Pons (tissue), 1 donor: Measurements from ENCODE around the gene ZCCHC13.
"Not testable (repeated sequence)": the region's sequence is repeated elsewhere in the genome, so short reads cannot be mapped to it uniquely, and the experiment has no call there.

Source experiments
- DNase-seq: peaks from one replicate; pipeline ENCODE4 v3.0.0-alpha.2; 2016; ENCODE audit warnings: low spot score

Gene ZCCHC13

DNA sequence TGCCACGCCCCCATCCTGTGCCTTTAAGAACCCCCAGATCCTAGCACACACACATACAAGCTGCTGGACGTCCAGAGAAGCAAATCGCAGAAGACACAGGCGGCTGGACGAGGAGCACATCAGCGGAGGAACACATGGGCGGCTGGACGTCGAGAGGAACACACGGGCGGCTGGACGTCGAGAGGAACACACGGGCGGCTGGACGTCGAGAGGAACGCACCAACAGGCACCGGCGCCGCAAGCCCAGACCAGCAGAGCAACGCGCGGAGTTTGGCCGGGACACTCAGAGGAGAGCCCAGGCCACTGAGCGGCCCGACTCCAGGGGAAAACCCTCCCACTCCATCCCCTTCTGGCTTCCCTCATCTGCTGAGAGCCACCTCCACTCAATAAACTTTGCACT is 17.2 kb downstream of the ZCCHC13 start:
- DNase-seq, result no peak

DNA sequence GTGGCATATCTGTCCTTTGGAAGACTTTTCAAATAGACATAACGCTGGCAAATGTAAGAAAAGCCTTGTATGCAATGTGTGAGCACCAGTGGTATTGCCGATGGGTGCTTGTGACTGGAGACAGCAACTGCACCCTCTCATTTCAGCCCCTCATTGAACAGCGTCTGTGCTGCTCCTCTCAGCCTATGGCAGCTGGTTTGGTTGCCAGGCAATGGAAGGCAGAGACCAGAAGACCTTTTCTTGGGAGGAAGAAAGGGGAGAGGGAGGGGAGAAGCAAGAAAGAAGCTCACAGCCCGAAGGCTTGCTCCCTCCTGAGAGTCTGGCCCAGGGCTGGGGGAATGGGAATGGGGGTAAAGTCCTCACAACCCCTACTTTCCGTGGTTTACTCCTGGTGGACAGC is 20.2 kb downstream of the ZCCHC13 start:
- no peak for DNase-seq

DNA sequence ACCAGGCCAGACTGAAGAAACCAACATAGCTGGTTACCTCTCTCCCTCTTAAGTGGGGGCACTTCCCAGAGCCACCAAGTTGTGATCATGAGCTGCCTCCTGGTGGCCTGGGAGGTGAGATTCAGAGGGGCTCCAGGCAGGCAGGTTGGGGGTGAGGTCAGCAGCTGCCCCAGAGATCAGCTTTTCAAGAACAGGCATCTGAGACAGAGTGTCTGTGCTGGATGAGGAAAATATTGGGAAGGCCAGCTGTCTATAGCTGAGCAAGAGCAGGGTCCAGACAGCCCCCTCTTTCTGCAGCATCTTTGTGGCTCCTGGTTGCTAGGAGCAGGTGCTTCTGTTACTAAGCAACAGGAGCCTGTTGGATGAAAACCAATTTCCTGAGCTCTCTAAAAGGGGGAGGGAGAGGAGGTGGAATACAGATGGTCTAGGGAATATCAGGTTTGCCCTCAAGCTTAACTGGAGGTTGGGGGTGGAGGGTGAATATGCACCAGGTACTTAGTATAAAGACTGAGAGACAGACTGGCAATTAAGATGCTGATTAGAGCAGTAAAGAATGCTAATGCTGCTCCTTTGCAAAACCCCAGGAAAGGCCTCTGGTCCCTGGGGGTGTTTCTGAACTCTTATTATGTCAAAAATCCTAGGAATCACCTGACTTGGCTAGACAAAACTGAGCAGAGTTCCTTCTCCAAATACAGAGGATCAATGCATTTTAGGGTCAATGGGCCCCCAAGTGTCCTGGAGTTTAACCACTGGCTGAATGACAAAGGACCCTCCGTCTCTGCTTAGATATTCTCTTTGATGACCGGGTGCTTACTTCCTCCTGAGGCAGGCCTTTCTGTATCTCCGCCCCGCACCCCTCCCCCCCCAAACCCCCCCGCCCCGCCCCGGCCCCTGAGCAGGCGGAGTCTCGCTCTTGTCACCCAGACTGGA is 21.4 kb downstream of the ZCCHC13 start:
- no peak for DNase-seq

DNA sequence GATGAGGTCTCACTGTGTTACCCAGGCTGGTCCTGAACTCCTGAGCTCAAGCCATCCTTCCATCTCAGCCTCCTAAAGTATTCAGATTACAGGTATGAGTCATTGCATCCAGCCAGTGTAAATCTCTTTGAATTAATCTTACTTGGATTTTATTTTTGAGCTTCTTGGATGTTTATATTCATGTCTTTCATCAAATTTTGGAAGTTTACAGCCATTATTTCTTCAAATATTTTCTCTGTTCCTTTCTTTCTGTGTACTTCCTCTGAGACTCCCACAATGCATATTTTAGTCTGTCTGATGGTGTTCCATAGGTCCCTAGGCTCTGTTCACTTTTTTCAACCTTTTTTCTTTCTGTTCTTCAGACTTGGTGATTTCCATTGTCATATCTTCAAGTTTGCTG is 34.9 kb downstream of the ZCCHC13 start:
- no peak for DNase-seq

DNA sequence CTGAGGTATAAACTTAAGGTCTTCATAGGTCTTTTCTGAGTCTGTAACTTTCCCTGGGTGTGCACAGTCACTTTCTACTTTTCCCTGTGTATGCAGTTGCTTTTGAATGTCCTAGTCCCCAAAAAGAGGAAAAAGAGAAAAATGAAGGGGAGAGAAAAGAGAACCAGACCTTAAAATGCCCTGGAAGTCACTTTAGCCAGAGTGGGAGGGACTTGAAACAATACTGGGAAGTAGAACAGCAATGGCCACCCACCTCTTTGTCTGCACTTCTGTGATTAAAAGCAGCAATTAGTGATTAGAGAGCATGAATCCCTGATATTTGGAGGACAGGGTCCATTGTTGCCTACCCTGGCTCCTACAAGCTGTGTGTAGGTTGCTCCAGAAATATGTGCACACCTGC is 36.1 kb downstream of the ZCCHC13 start:
- no peak for DNase-seq

DNA sequence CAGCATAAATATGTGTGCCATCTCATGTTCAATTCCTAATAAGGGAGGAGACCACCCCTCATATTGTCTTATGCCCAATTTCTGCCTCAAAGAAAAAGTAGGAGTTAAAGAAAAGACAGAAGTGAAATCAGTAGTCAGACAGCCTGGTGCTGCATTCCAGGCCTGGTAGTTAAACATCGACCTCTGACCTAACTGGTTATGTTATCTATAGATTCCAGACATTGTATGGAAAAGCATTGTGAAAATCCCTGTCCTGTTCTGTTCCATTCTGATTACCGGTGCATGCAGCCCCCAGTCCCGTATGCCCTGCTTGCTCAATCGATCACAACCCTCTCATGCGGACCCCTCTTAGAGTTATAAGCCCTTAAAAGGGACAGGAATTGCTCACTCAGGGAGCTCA is 38.2 kb downstream of the ZCCHC13 start:
- DNase-seq, result not testable (repeated sequence)

DNA sequence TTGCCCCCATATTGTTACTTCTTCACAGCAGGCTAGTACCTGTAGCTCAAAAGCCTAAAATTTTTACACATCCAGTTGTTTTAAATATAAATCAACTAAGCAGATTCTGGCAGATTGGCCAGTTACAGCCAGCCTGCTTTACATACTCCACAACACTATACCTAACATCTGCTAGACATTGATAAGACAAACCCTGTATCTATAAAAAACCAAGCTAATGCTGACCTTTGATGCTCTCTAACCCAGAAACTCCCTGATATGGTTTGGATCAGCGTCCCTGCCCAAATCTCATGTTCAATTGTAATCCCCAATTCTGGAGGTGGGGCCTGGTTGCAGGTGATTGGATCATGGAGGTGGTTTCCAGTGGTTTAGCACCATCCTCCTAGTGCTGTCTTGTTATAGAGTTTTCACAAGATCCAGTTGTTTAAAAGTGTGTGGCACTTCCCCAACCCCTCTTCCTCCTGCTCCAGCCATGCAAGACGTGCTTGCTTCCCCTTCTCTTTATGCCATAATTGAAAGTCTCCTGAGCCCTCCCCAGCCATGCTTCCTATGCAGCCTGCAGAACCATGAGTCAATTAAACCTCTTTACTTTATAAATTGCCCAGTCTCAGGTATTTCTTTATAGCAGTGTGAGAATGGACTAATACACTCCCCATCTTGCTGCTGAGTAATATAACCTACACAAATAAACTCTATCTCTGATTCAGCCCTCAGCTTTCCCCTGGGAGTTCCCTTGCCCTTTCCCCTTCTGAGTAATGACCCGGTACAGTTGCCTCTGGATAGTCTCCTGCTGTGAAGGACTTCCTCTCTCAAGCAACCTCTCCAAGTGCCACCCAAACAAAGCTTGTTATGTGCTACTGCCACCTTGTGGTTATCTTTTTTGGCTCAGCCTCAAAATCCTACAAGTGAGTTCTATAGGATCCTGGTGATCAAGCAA is 39.6 kb downstream of the ZCCHC13 start:
- DNase-seq, result peak; percentile 76

DNA sequence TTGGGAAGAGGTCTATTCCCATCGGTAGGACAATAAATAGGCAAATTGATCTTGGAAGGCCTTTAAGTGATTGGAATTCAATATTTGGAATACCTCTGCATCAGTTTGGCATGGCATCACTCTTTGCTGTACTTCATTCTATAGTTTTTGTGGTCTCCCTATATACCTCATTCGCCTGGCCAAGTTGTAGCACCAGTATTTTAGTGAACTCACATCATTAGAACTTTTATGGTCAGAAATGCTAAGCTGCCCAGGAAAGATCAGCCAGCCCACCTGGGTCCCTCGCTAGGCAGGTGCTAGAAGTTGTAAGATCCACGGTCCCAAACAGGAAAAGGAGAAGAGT is 40.3 kb downstream of the ZCCHC13 start:
- no peak for DNase-seq

DNA sequence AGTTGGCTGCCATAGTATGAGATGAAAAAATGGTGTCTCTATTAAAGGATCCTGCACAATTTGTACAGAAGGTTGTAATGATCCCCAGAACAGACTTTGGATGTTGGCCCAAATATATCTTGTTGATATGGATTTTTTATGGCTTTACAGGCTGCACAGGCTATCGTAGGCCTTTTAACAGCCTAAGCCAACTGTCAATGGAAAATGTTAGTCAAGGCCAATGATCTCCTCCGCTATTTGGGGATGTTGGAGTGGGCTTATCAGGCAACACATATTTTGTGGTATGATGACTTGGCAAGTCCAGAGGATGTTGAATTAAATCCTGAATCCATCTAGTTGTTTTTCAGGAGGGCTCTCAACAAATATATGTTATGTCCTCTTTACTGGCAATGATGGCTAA is 42.1 kb downstream of the ZCCHC13 start:
- no peak for DNase-seq

DNA sequence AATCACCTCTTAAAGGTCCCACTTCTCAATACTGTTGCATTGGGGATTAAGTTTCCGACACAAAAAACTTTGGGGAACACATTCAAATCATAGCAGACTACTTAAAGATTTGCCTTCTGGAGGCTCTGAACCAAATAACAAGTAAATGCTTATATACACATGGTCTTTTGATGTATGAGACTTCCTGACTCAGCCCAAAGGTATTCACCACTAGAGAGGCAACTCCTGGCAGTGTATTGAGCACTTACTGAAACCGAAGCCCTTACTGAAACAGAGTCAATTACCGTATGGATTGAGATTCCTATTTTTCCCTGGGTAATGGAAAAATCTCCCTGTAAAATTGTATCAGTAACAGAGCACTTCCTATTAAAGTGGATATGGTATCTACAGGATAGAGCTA is 45.4 kb downstream of the ZCCHC13 start:
- no peak for DNase-seq

DNA sequence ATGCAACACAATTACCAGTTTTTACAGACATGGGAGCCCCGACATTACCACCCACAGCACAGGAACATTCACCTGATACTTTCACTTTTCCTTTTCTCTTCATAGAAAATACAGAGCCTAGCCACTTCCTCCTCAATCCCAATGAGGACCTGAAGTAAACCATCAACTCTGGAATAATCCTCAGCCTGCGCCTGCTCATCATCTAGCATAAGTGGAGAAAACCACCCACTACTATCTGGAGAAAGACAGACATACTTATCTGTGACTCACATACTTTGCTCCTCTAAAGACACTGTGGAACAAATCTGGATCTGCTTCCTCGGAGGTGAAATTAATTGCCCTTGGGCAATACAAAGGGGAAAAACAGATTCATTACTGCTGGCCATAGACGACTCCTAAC is 47.8 kb downstream of the ZCCHC13 start:
- no peak for DNase-seq

DNA sequence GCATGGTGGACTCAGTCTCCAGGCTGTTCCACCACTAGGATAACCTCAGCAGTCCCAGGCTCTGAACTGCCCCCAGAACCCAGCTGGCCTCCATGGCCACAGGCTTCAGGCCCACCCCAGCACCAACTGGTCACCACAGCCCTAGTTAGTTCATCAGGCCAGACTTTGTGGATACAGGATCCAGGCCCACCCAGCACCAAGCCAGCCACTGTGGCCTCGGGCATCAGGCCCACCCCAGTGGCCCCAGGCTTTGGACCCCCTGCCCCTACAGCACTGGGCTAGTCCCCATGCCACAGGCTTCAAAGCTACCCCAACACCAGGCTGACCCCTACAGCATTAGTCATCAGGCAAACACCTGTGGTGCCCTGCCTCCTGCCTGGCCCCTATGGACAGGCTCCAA is 50.0 kb downstream of the ZCCHC13 start:
- DNase-seq, result no peak
